T47D (cell line): Measurements from ENCODE around the gene CCDC80.

Experiments used
- DNase-seq, 2 experiments: peaks; one replicate each; pipeline versions ENCODE4 v3.0.0 to v3.0.0-alpha.2; 2011 to 2012; ENCODE audit warnings: low read depth in 1 of 2, low spot score in 1 of 2
- JUND ChIP-seq: IDR thresholded peaks from 2 replicates; pipeline ENCODE4 v1.6.1; 2012; ENCODE audit warnings: low read depth
- in situ Hi-C: cut with HindIII; loops from 2 replicates; pipeline ENCODE4 v1.10.0; 2016; ENCODE audit warnings: low sequenced_read_pairs, low pct_unique_long_range_greater_than_20kb

Gene CCDC80

DNA sequence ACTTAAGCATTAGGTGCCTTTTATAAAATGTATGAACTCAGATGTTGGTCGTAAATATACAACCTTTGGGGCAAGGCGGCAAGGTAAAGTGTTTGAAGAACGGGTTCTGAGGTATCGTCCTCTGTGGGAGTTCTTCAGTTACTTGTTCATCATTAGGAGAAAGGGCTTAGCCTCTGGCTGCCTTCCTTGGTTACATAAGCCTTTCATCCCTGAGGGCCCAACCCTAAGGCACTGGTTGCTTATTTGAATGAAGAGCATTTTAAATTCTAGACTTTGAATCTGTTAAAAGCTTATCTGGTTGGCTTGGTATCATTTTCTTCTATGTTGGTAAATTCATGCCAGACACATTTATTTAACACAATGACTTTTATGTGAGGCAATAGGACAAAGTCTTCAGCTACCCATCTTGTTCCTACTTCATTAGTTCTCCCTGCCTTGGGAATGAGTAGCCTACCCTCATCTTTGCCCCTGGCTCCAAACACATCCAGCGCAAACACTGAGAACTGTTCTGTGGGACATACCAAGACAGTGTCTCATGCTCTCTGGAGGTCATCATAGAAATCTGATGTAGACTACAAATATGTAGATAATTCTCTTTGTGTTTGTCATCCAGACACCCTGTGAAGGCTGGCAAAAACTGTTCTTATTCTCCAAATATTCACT lies 12.4 kb upstream of the CCDC80 start:
- TF ChIP-seq JUND = no peak
- DNase-seq = no peak
- in situ Hi-C loops = no loop called here

DNA sequence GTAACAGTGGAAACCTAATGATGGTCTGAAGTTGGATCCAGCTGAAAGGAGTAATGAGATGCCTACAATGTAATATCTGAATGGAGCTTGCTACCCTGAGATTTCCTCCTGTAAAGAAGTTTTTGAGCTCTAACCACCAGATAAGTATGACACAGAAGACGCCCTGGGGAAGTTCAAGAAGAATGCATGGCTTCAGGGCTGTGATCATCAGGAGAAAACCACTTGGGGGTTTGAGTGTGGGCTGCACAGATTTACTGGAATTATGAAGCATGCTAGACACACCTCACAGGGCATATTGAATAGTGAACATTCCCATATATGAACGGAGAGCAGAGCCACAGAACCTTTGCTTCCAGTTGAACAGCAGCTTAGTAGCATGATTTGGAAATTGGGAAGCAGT lies 10.6 kb upstream of the CCDC80 start:
- in situ Hi-C loops = no loop called here

DNA sequence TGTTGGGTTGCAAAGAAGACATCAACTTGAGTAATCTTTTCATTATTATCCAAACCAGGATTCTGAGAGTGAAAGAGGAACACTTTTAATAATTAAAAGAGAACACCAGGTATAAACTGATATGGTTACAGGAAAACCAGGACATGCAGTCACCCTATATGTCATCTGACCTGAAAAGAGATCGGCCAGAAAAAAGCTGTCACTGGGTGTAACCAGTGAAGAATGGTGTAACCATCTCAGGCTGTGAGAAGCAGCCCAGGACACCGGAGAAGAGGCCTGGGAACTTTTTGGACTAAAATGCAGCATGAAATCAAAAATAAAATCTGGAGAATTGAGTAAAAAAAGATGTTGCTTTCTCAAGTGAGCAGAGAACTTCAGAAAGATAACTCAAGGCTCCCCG lies 10.1 kb upstream of the CCDC80 start:
- in situ Hi-C loops = no loop called here
- DNase-seq = no peak
- TF ChIP-seq JUND = no peak

More for the DNA sequence above, 10.6 kb upstream of the CCDC80 start:
- no peak for TF ChIP-seq JUND
- no peak for DNase-seq

DNA sequence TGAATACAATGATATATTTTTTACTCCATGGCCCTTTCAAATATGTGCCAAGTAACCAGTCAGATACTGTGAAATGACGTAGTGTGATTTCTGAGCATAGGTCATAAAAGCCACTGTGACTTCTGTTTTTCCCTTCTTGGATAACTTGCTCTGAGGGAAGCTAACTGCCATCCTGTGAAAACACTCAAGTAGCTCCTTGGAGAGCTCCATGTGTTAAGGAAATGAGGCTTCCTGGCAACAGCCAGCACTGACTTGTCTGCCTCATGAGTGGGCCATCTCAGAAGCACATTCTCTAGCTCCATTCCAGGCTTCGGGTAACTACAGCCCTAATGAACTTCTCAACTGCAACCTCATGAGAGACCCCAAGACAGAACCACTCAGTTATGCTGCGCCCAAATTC lies 9.5 kb upstream of the CCDC80 start:
- DNase-seq = no peak
- no peak for TF ChIP-seq JUND
- in situ Hi-C loops = no loop called here

DNA sequence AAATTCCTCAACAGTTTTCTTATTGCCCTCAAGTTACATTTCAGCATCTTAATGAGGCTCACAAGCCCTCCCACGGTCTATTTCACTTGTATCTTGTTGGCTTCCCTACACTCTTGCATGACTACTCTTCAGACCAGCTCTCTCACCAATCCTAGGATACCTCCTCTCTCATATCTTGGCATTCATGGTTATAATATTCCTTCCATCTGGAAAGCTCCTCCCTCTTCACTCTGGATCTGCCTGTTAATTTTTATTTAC lies 8.5 kb upstream of the CCDC80 start:
- in situ Hi-C loops = loop anchor here (25.0 kb wide), 1 partner anchor 338 kb away; the partner anchor contains the start of genes CD200R1 and GTPBP8

DNA sequence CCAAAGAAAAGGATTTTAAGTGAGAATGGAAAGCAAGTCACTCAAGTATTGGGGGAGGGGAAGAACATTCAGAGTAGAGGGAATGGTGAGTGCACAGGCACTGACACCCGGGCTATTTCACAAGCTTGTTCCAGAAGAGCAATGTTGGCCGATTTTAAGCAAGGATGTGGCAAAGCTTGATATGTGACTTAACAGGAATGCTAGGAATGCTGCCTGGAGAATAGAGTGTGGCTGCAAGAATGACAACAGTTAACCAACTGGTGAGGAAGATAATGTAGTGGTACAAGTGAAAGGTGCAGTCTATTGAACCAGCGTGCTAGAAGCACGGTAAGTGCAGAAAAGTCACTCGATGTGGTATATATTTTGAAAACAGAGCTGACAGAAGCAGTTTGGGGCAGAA lies 6.2 kb upstream of the CCDC80 start:
- peak in 1 of 2 experiments; percentile 90 for DNase-seq
- no peak for TF ChIP-seq JUND
- in situ Hi-C loops = loop anchor here (25.0 kb wide), 1 partner anchor 340 kb away; the partner anchor contains the start of genes CD200R1 and GTPBP8

More for the DNA sequence above, 8.5 kb upstream of the CCDC80 start:
- TF ChIP-seq JUND = no peak
- DNase-seq = no peak

DNA sequence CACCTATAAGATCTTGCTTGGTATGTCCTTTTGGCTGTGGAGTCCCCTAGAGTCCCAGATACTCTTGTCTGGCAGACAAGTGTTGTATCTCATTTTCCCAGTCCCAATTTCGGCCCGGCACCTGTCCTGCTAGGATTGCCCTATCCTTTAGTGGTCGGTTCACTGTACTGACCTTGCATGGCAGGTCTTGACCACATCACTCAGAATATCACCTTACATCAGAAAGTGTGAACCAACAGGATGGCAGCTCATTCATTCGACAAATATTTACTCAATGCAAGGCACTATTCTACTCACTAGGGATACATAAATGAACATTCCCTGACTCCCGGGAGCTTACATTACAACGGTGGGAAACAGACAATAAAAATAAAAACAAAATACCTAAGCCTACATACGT lies 5.7 kb upstream of the CCDC80 start:
- no peak for TF ChIP-seq JUND
- DNase-seq = peak in 1 of 2 experiments; percentile 73
- in situ Hi-C loops = loop anchor here (25.0 kb wide), 1 partner anchor 341 kb away; the partner anchor contains the start of genes CD200R1 and GTPBP8

DNA sequence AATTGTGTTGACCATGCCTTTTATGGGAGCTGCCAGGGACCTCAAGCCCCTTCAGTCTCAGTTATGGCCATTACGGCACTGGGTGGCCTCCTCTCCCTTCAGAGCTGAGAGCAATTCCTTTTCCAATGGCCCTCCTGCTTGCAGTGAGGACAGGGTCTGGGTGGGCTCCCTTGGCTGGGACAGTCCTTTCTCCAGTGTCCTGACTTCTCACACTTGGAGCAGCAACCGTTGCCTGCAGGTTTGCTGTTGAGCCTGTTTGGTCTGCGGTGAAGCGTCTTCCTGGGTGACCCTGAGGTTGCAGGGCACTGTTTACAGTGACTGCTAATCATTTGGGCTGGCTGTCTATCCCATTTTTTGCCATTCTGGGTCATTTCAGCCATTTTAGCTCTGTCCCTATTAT lies 3.5 kb upstream of the CCDC80 start:
- DNase-seq = peak in 1 of 2 experiments; percentile 57
- no peak for TF ChIP-seq JUND
- in situ Hi-C loops = loop anchor here (25.0 kb wide), 1 partner anchor 343 kb away; the partner anchor contains the start of genes CD200R1 and GTPBP8

DNA sequence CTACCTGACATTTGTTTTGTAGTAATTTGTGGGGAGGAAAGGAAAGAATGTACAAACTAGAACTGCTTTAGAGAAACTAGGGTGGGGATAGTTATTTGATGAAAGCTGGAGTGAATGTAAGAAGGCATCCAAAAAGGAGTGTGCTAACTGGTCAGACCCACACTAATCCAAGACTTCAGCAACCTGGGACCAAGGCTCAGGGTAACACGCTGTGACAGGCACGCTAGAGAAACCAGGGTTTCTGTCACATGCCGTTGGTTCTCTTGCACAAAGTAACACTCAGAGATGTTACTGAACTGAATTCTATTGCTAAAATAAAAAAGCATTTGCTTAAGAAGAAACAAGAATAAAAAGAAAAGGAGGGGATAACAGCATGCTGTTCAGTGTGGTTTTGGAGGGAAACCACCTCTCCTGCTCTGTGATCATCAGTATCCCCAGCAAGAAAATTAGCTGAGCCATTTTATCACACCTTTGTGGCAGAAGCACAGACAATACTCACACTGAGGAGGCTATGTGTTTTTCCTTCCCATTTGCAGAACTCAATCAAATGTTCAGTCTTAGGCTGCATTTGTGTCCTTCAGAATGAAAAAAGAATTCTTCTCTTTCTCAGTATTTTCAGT lies 2.8 kb upstream of the CCDC80 start:
- in situ Hi-C loops = loop anchor here (25.0 kb wide), 1 partner anchor 344 kb away; the partner anchor contains the start of genes CD200R1 and GTPBP8
- DNase-seq = no peak
- TF ChIP-seq JUND = no peak

- peak; percentile 57 to 91 for DNase-seq
- in situ Hi-C loops = loop anchor here (25.0 kb wide), 1 partner anchor 344 kb away; the partner anchor contains the start of genes CD200R1 and GTPBP8
- TF ChIP-seq JUND = no peak
Observed at GRCh38 chr3:112642912-112643506, 2.1 kb upstream of the CCDC80 start.

GRCh38 chr3:112640276-112640929 lies 540 bp downstream of the CCDC80 start:
- in situ Hi-C loops = loop anchor here (25.0 kb wide), 1 partner anchor 347 kb away; the partner anchor contains the start of genes CD200R1 and GTPBP8
- peak in 1 of 2 experiments; percentile 32 for DNase-seq
- no peak for TF ChIP-seq JUND

GRCh38 chr3:112639455-112640225 lies 1.3 kb downstream of the CCDC80 start:
- in situ Hi-C loops = loop anchor here (25.0 kb wide), 1 partner anchor 348 kb away; the partner anchor contains the start of genes CD200R1 and GTPBP8
- TF ChIP-seq JUND = no peak
- DNase-seq = no peak
